K562 (cell line): ENCODE data around the gene KCNT1. TPM values are rescaled to one million over a fixed set of nuclear protein-coding genes. Genes with fewer than 3 reads are reported as not detected.

Experiments
- ATF1 ChIP-seq, 2 experiments: fragments of 450-650 bp in 1 of 2; IDR thresholded peaks; 2 replicates each; pipeline ENCODE4 v1.6.1; 2016; ENCODE audit warnings: missing compliant biosample characterization in 1 of 2, missing genetic modification characterization in 1 of 2
- BACH1 ChIP-seq: fragments of 200-800 bp; sonication (Bioruptor generic); IDR thresholded peaks from 2 replicates; pipeline ENCODE4 v1.6.1; 2016; ENCODE audit warnings: missing genetic modification characterization, missing compliant biosample characterization
- CHD7 ChIP-seq: fragments of 200-600 bp; sonication (generic); IDR thresholded peaks from one replicate; pipeline ENCODE4 v1.6.1; 2012; ENCODE audit warnings: mild to moderate bottlenecking, low read depth, low read length, inconsistent platforms
- CREM ChIP-seq: IDR thresholded peaks from 2 replicates; pipeline ENCODE4 v1.6.1; 2014; ENCODE audit warnings: antibody characterized with exemption, low read depth
- polyA plus RNA-seq, 8 experiments: library from polyadenylated mRNA; depleted of rRNA in 4 of 8; stranded (reverse) in 5 of 8; unstranded in 3 of 8; fragments of >200 nt; fragmentation: Nextera tagmentation in 2 of 8; fragmentation: Illumina TruSeq in 1 of 8; extraction: Ambion mirVana in 2 of 8; extraction: Trizol in 1 of 8; gene quantifications; 2 replicates each; pipeline versions ENCODE4 v1.2.1 to v1.2.3, GENCODE V29; 2011 to 2014; ENCODE audit warnings: inconsistent platforms in 1 of 8, missing spikeins in 1 of 8
- total RNA-seq, 7 experiments: library from RNA; depleted of rRNA in 6 of 7; stranded (reverse); fragments of >200 nt in 6 of 7; fragmentation: Illumina TruSeq in 2 of 7; extraction: Trizol in 2 of 7; gene quantifications; 2 replicates each; pipeline versions ENCODE4 v1.2.1 to v1.2.3, GENCODE V29; 2011 to 2021; ENCODE audit warnings: low replicate concordance in 1 of 7

The KCNT1 gene
- total and polyA plus RNA-seq, 9 of the 15 experiments (the other 6 are each of a cell fraction or from before 2014, with no cell fraction given) = 0.05 TPM; not detected in 8

- TF ChIP-seq CHD7 (no peak), CREM (peak; percentile 35; the same call in 1 of the 2 replicates), BACH1 (tag) (no peak), ATF1 (CRISPR knock-in tag; IDR thresholded peaks at IDR 0.05) (no peak), ATF1 (tag; IDR thresholded peaks at IDR 0.05) (0 out of 2 replicates have a peak, but pooled peaks have one; percentile 34)
Observed at GRCh38 chr9:135677641-135678168, 24.3 kb upstream of the KCNT1 start (continued).
